ENCODE measurements around the gene PHF21A. TPM values are rescaled to one million over a fixed set of nuclear protein-coding genes. Genes with fewer than 3 reads are reported as not detected.
"Not testable (repeated sequence)": the region's sequence is repeated elsewhere in the genome, so short reads cannot be mapped to it uniquely, and the experiment has no call there.

PHF21A gene
- total RNA-seq, 2 experiments from 2014 or later = 40.4 to 42.6 TPM

GRCh38 chr11:45909594-45910475 is 211.4 kb downstream of the PHF21A start:
- peaks cover 4% of the 10 kb centered on the region for H3K36me3 Mint-ChIP-seq (ENCODE audit: low read depth)
- H3K27me3 Mint-ChIP-seq (ENCODE audit: low read depth) = no peaks in the 10 kb centered on the region
- peaks cover 8% of the 10 kb centered on the region for H3K4me1 Mint-ChIP-seq (ENCODE audit: low read depth)
- H3K9me3 Mint-ChIP-seq = no peaks in the 10 kb centered on the region
- no peak overlapping the region for H3K27ac Mint-ChIP-seq
- CTCF ChIA-PET = no interaction called here
- DNase-seq = no peak
- intact Hi-C loops (cut with micrococcal nuclease) = loop anchor here (10.0 kb wide), 1 partner anchor 1305 kb away; the partner anchor contains the start of gene DDB2
- H3K4me3 Mint-ChIP-seq = no peak overlapping the region

- H3K4me3 Mint-ChIP-seq = no peak overlapping the region
- DNase-seq = no peak
- CTCF ChIA-PET = no interaction called here
- intact Hi-C loops (cut with micrococcal nuclease) = no loop called here
- H3K27me3 Mint-ChIP-seq (ENCODE audit: low read depth) = no peaks in the 10 kb centered on the region
- no peaks in the 10 kb centered on the region for H3K9me3 Mint-ChIP-seq
- peaks cover 6% of the 10 kb centered on the region for H3K4me1 Mint-ChIP-seq (ENCODE audit: low read depth)
- no peaks in the 10 kb centered on the region for H3K36me3 Mint-ChIP-seq (ENCODE audit: low read depth)
- no peak overlapping the region for H3K27ac Mint-ChIP-seq
Observed at GRCh38 chr11:45907911-45908370, 213.3 kb downstream of the PHF21A start.

DNA sequence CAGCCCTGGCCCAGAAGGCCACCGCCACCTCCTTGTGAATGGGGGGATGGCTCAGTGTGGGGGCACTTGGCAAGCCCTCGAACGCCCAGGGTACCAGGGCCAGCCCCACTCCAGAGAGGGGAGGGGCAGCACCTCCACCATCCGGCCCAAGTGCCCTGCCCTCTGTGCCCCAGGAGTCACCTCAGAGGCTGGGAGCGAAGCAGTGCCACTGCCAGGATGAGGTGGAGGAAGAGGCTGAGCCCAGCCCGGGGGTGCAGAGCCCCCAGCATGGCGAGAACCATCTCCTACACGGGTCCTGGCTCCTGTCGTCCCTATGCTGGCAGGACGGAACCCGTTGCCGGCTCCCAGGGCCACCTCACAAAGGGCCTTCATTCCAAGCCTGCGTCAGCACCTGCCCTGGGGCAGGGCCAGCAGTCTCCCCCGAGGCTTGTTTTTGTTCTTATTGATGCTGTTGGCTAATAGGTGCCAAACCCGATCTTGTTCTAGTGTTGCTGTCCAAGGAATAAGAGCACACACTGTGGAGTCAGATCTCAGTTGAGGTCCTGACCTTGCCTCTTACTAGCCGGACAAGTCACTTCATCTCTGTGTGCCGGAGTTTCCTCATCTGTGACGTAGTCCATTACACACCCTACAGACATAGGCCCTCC is 214.2 kb downstream of the PHF21A start, which contains the start of gene FREY1:
TSS of gene FREY1 (minus strand) at position 307 of the 647 bp plus-strand sequence. CDS start at position 281, 26 bp downstream.
- H3K27me3 Mint-ChIP-seq (ENCODE audit: low read depth) = no peaks in the 10 kb centered on the region
- no peaks in the 10 kb centered on the region for H3K9me3 Mint-ChIP-seq
- CTCF ChIA-PET = no interaction called here
- peaks cover 6% of the 10 kb centered on the region for H3K4me1 Mint-ChIP-seq (ENCODE audit: low read depth)
- intact Hi-C loops (cut with micrococcal nuclease) = no loop called here
- H3K36me3 Mint-ChIP-seq (ENCODE audit: low read depth) = no peaks in the 10 kb centered on the region
- no peak for DNase-seq
- no peak within 1 kb of the TSS for H3K27ac Mint-ChIP-seq
- H3K4me3 Mint-ChIP-seq = no peak within 1 kb of the TSS

DNA sequence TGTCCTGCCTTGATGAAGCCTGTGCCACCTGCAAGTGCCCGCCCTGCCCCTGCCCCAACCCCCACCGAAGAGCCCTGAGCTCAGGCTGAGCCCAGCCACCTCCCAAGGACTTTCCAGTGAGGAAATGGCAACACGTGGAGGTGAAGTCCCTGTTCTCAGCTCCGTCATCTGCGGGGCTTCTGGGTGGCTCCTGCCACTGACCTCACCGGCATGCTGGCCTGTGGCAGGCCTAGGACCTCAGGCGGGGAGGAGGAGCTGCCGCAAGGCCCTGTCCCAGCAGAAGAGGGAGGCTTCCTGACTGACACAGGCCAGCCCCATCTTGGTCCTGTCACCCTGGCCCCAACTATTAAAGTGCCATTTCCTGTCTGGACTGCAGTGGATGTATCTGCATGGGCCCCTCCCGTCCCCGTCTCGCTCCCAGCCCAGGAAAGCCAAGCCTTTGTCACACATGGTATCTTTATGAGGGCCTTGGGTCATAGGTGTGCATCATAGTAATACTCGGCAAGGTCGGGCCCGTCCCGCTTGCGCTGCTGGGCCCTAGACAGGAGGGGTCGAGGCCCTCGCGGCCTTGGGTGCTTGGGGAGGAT is 215.1 kb downstream of the PHF21A start:
- Mint-ChIP-seq H3K9me3 (no peaks in the 10 kb centered on the region), H3K27me3 (ENCODE audit: low read depth) (peaks cover 2% of the 10 kb centered on the region), H3K27ac (no peak overlapping the region), H3K4me1 (ENCODE audit: low read depth) (peaks cover 6% of the 10 kb centered on the region), H3K4me3 (no peak overlapping the region), H3K36me3 (ENCODE audit: low read depth) (no peaks in the 10 kb centered on the region)
- CTCF ChIA-PET = no interaction called here
- DNase-seq = peak; percentile 18
- intact Hi-C loops (cut with micrococcal nuclease) = no loop called here

GRCh38 chr11:45905576-45905975 is 215.7 kb downstream of the PHF21A start:
- H3K9me3 Mint-ChIP-seq; intact Hi-C loops (cut with micrococcal nuclease); H3K27me3 Mint-ChIP-seq (ENCODE audit: low read depth); H3K36me3 Mint-ChIP-seq (ENCODE audit: low read depth); H3K4me3 Mint-ChIP-seq; DNase-seq; H3K4me1 Mint-ChIP-seq (ENCODE audit: low read depth); CTCF ChIA-PET; H3K27ac Mint-ChIP-seq: not testable (repeated sequence)

GRCh38 chr11:45905095-45905494 is 216.2 kb downstream of the PHF21A start:
- no peaks in the 10 kb centered on the region for H3K36me3 Mint-ChIP-seq (ENCODE audit: low read depth)
- no peak overlapping the region for H3K4me3 Mint-ChIP-seq
- intact Hi-C loops (cut with micrococcal nuclease) = no loop called here
- peaks cover 7% of the 10 kb centered on the region for H3K27me3 Mint-ChIP-seq (ENCODE audit: low read depth)
- no peaks in the 10 kb centered on the region for H3K9me3 Mint-ChIP-seq
- DNase-seq = no peak
- H3K4me1 Mint-ChIP-seq (ENCODE audit: low read depth) = peaks cover 8% of the 10 kb centered on the region
- CTCF ChIA-PET = no interaction called here
- H3K27ac Mint-ChIP-seq = no peak overlapping the region

GRCh38 chr11:45904309-45904915 is 216.8 kb downstream of the PHF21A start:
- Mint-ChIP-seq H3K36me3 (ENCODE audit: low read depth) (no peaks in the 10 kb centered on the region), H3K27ac (no peak overlapping the region), H3K27me3 (ENCODE audit: low read depth) (peaks cover 8% of the 10 kb centered on the region), H3K4me3 (no peak overlapping the region), H3K9me3 (no peaks in the 10 kb centered on the region), H3K4me1 (ENCODE audit: low read depth) (peaks cover 8% of the 10 kb centered on the region)
- CTCF ChIA-PET = no interaction called here
- intact Hi-C loops (cut with micrococcal nuclease) = no loop called here
- no peak for DNase-seq

DNA sequence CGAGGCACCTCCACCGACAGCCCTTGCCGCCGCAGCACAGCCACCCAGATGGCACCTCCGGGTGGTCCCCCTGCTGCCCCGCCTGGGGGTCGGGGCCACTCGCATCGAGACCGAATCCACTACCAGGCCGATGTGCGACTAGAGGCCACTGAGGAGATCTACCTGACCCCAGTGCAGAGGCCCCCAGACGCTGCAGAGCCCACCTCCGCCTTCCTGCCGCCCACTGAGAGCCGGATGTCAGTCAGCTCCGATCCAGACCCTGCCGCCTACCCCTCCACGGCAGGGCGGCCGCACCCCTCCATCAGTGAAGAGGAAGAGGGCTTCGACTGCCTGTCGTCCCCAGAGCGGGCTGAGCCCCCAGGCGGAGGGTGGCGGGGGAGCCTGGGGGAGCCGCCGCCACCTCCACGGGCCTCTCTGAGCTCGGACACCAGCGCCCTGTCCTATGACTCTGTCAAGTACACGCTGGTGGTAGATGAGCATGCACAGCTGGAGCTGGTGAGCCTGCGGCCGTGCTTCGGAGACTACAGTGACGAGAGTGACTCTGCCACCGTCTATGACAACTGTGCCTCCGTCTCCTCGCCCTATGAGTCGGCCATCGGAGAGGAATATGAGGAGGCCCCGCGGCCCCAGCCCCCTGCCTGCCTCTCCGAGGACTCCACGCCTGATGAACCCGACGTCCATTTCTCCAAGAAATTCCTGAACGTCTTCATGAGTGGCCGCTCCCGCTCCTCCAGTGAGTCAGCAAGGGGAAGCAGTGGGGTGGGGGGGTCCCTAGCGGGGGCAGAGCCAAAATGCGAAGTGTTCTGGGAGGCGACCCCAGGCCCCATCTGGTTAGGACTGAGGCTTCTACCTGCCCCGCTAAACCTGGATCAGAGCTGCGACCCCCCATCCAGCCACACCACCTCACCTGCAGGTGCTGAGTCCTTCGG is 218.5 kb downstream of the PHF21A start:
- H3K27me3 Mint-ChIP-seq (ENCODE audit: low read depth) = peaks cover 19% of the 10 kb centered on the region
- H3K9me3 Mint-ChIP-seq = no peaks in the 10 kb centered on the region
- no peak for DNase-seq
- H3K4me3 Mint-ChIP-seq = no peak overlapping the region
- CTCF ChIA-PET = no interaction called here
- intact Hi-C loops (cut with micrococcal nuclease) = no loop called here
- H3K27ac Mint-ChIP-seq = no peak overlapping the region
- peaks cover 8% of the 10 kb centered on the region for H3K4me1 Mint-ChIP-seq (ENCODE audit: low read depth)
- H3K36me3 Mint-ChIP-seq (ENCODE audit: low read depth) = no peaks in the 10 kb centered on the region

DNA sequence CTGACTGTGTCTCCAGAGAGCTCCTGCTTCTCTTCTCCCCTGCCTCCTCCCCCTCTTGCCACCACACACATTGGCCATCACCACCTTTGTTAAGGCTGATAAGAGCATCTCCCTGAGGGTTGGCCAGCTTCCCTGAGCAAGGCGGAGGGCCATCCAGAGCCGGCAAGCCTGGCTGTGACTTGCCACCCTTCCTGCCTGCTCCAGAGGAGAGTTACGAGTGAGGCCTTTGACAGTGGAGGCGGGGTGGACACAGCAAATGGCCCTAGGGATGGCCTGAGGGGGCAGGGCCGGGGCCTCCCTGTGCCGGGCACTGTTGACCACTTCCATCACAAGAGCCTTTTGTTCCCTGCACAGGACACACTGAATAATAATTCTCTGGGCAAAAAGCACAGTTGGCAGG is 219.6 kb downstream of the PHF21A start:
- no peak overlapping the region for H3K4me3 Mint-ChIP-seq
- H3K36me3 Mint-ChIP-seq (ENCODE audit: low read depth) = no peaks in the 10 kb centered on the region
- DNase-seq = no peak
- intact Hi-C loops (cut with micrococcal nuclease) = no loop called here
- H3K27ac Mint-ChIP-seq = no peak overlapping the region
- no peaks in the 10 kb centered on the region for H3K9me3 Mint-ChIP-seq
- H3K4me1 Mint-ChIP-seq (ENCODE audit: low read depth) = peaks cover 8% of the 10 kb centered on the region
- peaks cover 27% of the 10 kb centered on the region for H3K27me3 Mint-ChIP-seq (ENCODE audit: low read depth)
- CTCF ChIA-PET = no interaction called here

GRCh38 chr11:45900916-45901617 is 220.2 kb downstream of the PHF21A start:
- Mint-ChIP-seq H3K27me3 (ENCODE audit: low read depth) (peaks cover 27% of the 10 kb centered on the region), H3K4me1 (ENCODE audit: low read depth) (peaks cover 5% of the 10 kb centered on the region), H3K36me3 (ENCODE audit: low read depth) (no peaks in the 10 kb centered on the region), H3K4me3 (no peak overlapping the region), H3K9me3 (no peaks in the 10 kb centered on the region), H3K27ac (no peak overlapping the region)
- DNase-seq = no peak
- CTCF ChIA-PET = no interaction called here
- intact Hi-C loops (cut with micrococcal nuclease) = no loop called here

GRCh38 chr11:45900175-45900800 is 221.0 kb downstream of the PHF21A start:
- H3K36me3 Mint-ChIP-seq (ENCODE audit: low read depth); H3K9me3 Mint-ChIP-seq; H3K27ac Mint-ChIP-seq; intact Hi-C loops (cut with micrococcal nuclease); DNase-seq; CTCF ChIA-PET; H3K4me1 Mint-ChIP-seq (ENCODE audit: low read depth): not testable (repeated sequence)
- Mint-ChIP-seq H3K4me3 (peak overlapping the region; percentile 2), H3K27me3 (ENCODE audit: low read depth) (peaks cover 29% of the 10 kb centered on the region)
